AG04450 (cell line): ENCODE measurements around the gene PPDPF. TPM values are rescaled to one million over a fixed set of nuclear protein-coding genes. Genes with fewer than 3 reads are reported as not detected.

Source experiments
- CTCF ChIA-PET: fragments of 300-600, 350-600 bp; formaldehyde crosslinking; extraction: SDS; loops from one replicate; lab custom pipeline; 2022; ENCODE audit warnings: antibody characterized with exemption, inconsistent platforms; lab: Charles Lee
- POLR2A ChIA-PET: fragments of 350-600 bp; formaldehyde crosslinking; extraction: SDS; loops from one replicate; lab custom pipeline; 2021; ENCODE audit warnings: antibody characterized with exemption, inconsistent platforms; lab: Yijun Ruan, JAX
- DNase-seq: peaks from one replicate; pipeline ENCODE4 v3.0.0-alpha.2; 2011; ENCODE audit warnings: low read depth, low spot score
- H3K27ac ChIP-seq: one replicate; pipeline ENCODE4 v1.5.1; 2012; ENCODE audit warnings: low read depth, low read length, control low read depth
- H3K27me3 ChIP-seq: one replicate; pipeline ENCODE4 v1.6.0; 2012; ENCODE audit warnings: low read length; ENCODE audit not compliant: control insufficient read depth, insufficient read depth
- H3K4me3 ChIP-seq: 2 replicates; pipeline ENCODE4 v1.5.1; 2011; ENCODE audit warnings: mild to moderate bottlenecking, low read depth, low read length, control low read depth
- H3K9me3 ChIP-seq: 2 replicates; pipeline ENCODE4 v1.5.1; 2012; ENCODE audit warnings: low read length; ENCODE audit not compliant: control insufficient read depth, insufficient read depth
- polyA plus RNA-seq: library from polyadenylated mRNA; depleted of rRNA; stranded (reverse); fragments of >200 nt; gene quantifications from 2 replicates; pipeline ENCODE4 v1.2.3, GENCODE V29; 2011
- TF ChIP-seq, protein P1 (sequence below): IDR thresholded peaks from 2 replicates; pipeline ENCODE4 v1.5.1; 2011; ENCODE audit warnings: low read depth, low read length, control low read depth, inconsistent platforms

The PPDPF gene
- polyA plus RNA-seq, 1 experiment, result 13.5 TPM

DNA sequence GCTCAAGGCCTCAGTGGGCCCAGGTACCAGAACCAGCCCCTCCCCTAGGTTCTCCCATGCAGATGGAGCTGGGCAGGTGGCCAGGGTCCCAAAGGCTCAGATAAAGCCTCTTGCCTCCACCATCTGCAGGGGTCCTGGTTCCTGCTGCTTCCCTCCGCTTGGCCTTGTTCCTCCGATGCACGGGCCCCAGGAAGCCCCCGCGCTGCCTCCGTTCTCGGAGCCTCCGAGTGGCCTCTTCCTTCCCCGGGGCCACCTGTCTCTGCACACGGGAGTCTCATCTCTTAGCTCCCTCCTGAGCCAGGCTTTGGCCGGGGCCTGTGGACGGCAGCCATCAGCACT, 18.5 kb downstream of the PPDPF start:
- ChIA-PET POLR2A (interaction anchor here (1.8 kb wide), 2 partner anchors 18 to 326 kb away, joined by 8 to 12 read pairs; partner anchors contain the start of genes PPDPF and TPD52L2), CTCF (interaction anchor here (1.1 to 2.7 kb wide), 4 partner anchors 14 to 434 kb away, joined by 3 to 24 read pairs (median 7); no protein-coding TSS in a partner anchor)
- Histone ChIP-seq H3K9me3 (no peaks in the 10 kb centered on the region; the same call in 1 of the 2 replicates), H3K27me3 (peaks cover 6% of the 10 kb centered on the region), H3K4me3 (no peak overlapping the region), H3K27ac (no peak overlapping the region)
- TF ChIP-seq, protein P1, sequence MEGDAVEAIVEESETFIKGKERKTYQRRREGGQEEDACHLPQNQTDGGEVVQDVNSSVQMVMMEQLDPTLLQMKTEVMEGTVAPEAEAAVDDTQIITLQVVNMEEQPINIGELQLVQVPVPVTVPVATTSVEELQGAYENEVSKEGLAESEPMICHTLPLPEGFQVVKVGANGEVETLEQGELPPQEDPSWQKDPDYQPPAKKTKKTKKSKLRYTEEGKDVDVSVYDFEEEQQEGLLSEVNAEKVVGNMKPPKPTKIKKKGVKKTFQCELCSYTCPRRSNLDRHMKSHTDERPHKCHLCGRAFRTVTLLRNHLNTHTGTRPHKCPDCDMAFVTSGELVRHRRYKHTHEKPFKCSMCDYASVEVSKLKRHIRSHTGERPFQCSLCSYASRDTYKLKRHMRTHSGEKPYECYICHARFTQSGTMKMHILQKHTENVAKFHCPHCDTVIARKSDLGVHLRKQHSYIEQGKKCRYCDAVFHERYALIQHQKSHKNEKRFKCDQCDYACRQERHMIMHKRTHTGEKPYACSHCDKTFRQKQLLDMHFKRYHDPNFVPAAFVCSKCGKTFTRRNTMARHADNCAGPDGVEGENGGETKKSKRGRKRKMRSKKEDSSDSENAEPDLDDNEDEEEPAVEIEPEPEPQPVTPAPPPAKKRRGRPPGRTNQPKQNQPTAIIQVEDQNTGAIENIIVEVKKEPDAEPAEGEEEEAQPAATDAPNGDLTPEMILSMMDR, result no peak
- DNase-seq, result no peak

DNA sequence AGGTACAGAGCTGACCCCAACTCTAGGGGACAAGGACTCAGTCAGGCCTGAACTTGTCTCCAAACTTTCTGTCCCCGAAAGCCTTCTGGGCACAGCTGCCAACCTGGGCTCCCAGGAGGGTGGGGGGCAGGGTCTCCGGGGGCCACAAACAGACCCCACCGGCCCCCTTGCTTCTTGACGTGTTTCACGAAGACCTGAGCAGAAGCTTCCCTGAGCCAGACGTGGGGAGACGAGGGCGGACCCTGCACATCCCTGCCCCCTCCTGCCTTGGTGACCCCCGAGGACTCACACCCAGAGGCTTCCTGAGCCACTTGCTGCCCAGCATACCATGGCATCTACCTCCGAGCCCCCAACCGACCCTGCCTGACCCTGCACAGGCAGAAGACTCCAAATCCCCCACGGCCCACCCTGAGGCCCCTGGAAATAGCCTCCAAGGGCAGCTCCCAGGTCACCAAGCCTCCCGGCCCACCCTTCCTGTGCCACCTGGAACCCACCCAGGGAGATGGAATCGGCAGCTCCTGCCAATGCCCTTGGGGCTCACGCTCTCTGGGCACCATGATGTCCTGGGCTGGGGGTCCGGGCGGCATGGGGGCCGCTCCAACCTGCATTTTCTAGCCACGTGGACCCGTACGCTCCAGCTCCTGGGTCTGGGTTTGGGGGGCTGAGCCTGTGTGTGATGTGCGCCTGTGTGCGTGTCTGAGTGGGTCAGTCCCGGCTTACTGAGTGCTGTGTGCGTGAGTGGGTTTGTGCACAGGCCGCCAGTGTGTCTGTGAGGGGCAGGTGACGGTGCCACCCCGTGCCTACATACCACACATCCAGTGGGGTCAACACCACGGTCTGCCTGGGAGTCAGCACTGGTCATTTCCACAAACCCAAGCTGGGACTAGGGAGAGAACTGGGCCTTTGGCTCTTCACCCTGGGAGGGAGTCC, 19.1 kb downstream of the PPDPF start:
- ChIA-PET POLR2A (interaction anchor here (0.6 kb wide), 1 partner anchor 606 kb away, joined by 3 read pairs; no protein-coding TSS in a partner anchor), CTCF (interaction anchor here (1.4 to 2.7 kb wide), 2 partner anchors 324 to 433 kb away, joined by 4 to 24 read pairs; no protein-coding TSS in a partner anchor)
- H3K4me3 ChIP-seq, result no peak overlapping the region
- no peak for DNase-seq
- no peaks in the 10 kb centered on the region; the same call in 1 of the 2 replicates for H3K9me3 ChIP-seq
- H3K27me3 ChIP-seq, result peaks cover 5% of the 10 kb centered on the region
- H3K27ac ChIP-seq, result no peak overlapping the region
- TF ChIP-seq, protein P1, result no peak

DNA sequence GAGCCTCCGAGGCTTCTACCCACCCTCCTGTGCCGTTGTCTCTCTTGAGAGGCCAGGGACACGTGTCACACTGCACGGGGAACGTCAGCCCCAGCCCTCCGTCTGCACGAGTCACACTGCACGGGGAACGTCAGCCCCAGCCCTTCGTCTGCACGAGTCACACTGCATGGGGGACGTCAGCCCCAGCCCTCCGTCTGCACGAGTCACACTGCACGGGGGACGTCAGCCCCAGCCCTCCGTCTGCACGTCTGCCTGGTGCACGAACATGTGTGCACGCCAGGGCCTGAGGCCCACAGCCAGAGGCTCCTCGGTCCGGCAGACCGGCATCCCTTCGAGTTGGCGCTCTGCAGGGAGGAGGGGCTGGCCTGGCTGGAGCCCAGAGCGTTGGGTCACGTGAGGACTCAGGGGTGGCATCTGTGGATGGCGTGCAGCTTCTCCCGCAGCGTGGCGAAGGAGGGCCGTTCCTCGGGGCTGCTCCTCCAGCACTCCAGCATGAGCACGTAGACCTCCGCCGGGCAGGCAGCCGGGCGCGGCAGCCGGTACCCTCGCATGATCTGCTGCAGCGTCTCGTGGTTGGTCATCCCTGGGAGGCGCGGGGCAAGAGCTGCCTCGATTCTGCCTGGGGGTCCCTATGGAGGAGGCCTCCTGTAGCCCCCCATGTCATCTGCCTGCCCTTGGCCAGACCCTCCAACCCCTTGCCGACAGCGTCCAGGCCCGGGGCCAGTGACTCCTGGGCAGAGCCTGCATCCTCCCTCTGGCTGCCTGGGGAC, 20.0 kb downstream of the PPDPF start:
- ChIA-PET CTCF (no interaction called here), POLR2A (interaction anchor here (0.6 kb wide), 1 partner anchor 606 kb away, joined by 3 read pairs; no protein-coding TSS in a partner anchor)
- TF ChIP-seq, protein P1, result no peak

GRCh38 chr20:63541371-63541770, 20.8 kb downstream of the PPDPF start:
- Histone ChIP-seq H3K27me3 (peaks cover 15% of the 10 kb centered on the region), H3K27ac (no peak overlapping the region), H3K4me3 (no peak overlapping the region), H3K9me3 (no peaks in the 10 kb centered on the region; the same call in 1 of the 2 replicates)
- ChIA-PET CTCF (no interaction called here), POLR2A (no interaction called here)
- DNase-seq, result no peak
- TF ChIP-seq, protein P1, result no peak

More for the DNA sequence above, 20.0 kb downstream of the PPDPF start:
- Histone ChIP-seq H3K27me3 (peaks cover 12% of the 10 kb centered on the region), H3K27ac (no peak overlapping the region), H3K9me3 (no peaks in the 10 kb centered on the region; the same call in 1 of the 2 replicates), H3K4me3 (no peak overlapping the region)
- DNase-seq, result no peak
